NCI-H345 treated with DMSO at 0.1 percent for 48 hours (cell line): ENCODE data around the gene TOB2.

Experiments
- DNase-seq: peaks from one replicate; lab custom pipeline; 2025; ENCODE audit not compliant: unreplicated experiment; lab: John Stamatoyannopoulos, UW

TOB2 gene

GRCh38 chr22:41394012-41394356, 52.6 kb downstream of the TOB2 start:
- DNase-seq: no peak

GRCh38 chr22:41387341-41387740, 59.3 kb downstream of the TOB2 start:
- DNase-seq: no peak

- no peak for DNase-seq
Observed at GRCh38 chr22:41384128-41384527, 62.5 kb downstream of the TOB2 start.
